Lower leg skin (tissue), 3 donors: ENCODE results near the gene COPZ2.
"Not testable (repeated sequence)": the region's sequence is repeated elsewhere in the genome, so short reads cannot be mapped to it uniquely, and the experiment has no call there.

Source experiments
- CTCF ChIP-seq, 3 donors: fragments of 450-650 bp; IDR thresholded peaks; one replicate each; pipeline ENCODE4 v1.5.1; 2016; ENCODE audit warnings: antibody characterized with exemption in 3 of 3, mild to moderate bottlenecking in 3 of 3, moderate library complexity in 2 of 3
- POLR2A ChIP-seq, 2 donors: fragments of 450-650 bp; IDR thresholded peaks; one replicate each; pipeline ENCODE4 v1.6.1; 2016 to 2017; ENCODE audit warnings: antibody characterized with exemption in 2 of 2, mild to moderate bottlenecking in 1 of 2, moderate library complexity in 1 of 2

- TF ChIP-seq CTCF, POLR2A (IDR thresholded peaks at IDR 0.05): not testable (repeated sequence)
Observed at GRCh38 chr17:48073566-48074094, 36.0 kb upstream of the COPZ2 start.
